ENCODE data around the gene CNGB1.
"Not testable (repeated sequence)": the region's sequence is repeated elsewhere in the genome, so short reads cannot be mapped to it uniquely, and the experiment has no call there.

DNA sequence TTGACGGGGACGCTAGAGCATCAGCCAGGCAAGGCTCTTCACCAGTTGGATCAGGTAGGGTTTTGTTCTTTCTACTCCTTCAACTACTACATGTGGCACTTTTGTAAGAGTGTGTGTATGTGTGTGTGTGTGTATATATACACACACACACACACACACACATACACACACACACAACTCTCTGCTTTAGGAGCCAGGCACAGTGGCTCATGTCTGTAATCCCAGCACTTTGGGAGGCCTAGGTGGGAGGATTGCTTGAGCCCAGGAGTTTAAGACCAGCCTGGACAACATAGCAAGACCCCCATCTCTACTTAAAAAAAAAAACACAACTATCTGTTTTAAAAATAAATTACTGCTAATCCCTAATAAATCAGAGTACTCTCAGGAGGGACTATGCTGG lies 53.4 kb downstream of the CNGB1 start:
- not testable (repeated sequence) for TF ChIP-seq POLR2A (IDR thresholded peaks at IDR 0.05)
- TF ChIP-seq, protein P1, sequence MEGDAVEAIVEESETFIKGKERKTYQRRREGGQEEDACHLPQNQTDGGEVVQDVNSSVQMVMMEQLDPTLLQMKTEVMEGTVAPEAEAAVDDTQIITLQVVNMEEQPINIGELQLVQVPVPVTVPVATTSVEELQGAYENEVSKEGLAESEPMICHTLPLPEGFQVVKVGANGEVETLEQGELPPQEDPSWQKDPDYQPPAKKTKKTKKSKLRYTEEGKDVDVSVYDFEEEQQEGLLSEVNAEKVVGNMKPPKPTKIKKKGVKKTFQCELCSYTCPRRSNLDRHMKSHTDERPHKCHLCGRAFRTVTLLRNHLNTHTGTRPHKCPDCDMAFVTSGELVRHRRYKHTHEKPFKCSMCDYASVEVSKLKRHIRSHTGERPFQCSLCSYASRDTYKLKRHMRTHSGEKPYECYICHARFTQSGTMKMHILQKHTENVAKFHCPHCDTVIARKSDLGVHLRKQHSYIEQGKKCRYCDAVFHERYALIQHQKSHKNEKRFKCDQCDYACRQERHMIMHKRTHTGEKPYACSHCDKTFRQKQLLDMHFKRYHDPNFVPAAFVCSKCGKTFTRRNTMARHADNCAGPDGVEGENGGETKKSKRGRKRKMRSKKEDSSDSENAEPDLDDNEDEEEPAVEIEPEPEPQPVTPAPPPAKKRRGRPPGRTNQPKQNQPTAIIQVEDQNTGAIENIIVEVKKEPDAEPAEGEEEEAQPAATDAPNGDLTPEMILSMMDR (IDR thresholded peaks at IDR 0.05) = not testable (repeated sequence)

All from Peyer's patch (tissue), 4 donors.